NCI-H128 (cell line): ENCODE measurements around the gene VCAN.
"Not testable (repeated sequence)": the region's sequence is repeated elsewhere in the genome, so short reads cannot be mapped to it uniquely, and the experiment has no call there.

ENCODE experiments used
- DNase-seq: peaks from one replicate; lab custom pipeline; 2025; ENCODE audit not compliant: unreplicated experiment; lab: John Stamatoyannopoulos, UW

VCAN gene

GRCh38 chr5:83471405-83472212, at the start of gene VCAN:
Gene VCAN, plus strand, starts transcription at chr5:83471744. Its CDS starts 11,775 bp downstream, at chr5:83483519.
- DNase-seq: no peak

- DNase-seq: no peak
Measured at GRCh38 chr5:83422284-83422683, 49.3 kb upstream of the VCAN start.

- DNase-seq: no peak
Measured at GRCh38 chr5:83426855-83427254, 44.7 kb upstream of the VCAN start.

GRCh38 chr5:83428126-83428525, 43.4 kb upstream of the VCAN start:
- no peak for DNase-seq

- no peak for DNase-seq
Measured at GRCh38 chr5:83428890-83429289, 42.7 kb upstream of the VCAN start.

GRCh38 chr5:83430130-83431010, 41.2 kb upstream of the VCAN start:
- DNase-seq: no peak

- DNase-seq: no peak
Measured at GRCh38 chr5:83433891-83434290, 37.7 kb upstream of the VCAN start.

GRCh38 chr5:83434946-83435345, 36.6 kb upstream of the VCAN start:
- DNase-seq: no peak

- DNase-seq: no peak
Measured at GRCh38 chr5:83436276-83436675, 35.3 kb upstream of the VCAN start.

GRCh38 chr5:83437697-83438096, 33.8 kb upstream of the VCAN start:
- DNase-seq: not testable (repeated sequence)

GRCh38 chr5:83440826-83441225, 30.7 kb upstream of the VCAN start:
- DNase-seq: no peak

GRCh38 chr5:83441747-83442146, 29.8 kb upstream of the VCAN start:
- DNase-seq: no peak

GRCh38 chr5:83443534-83443933, 28.0 kb upstream of the VCAN start:
- DNase-seq: no peak

GRCh38 chr5:83444445-83444844, 27.1 kb upstream of the VCAN start:
- DNase-seq: no peak

GRCh38 chr5:83446253-83446947, 25.1 kb upstream of the VCAN start:
- no peak for DNase-seq

- DNase-seq: no peak
Measured at GRCh38 chr5:83447533-83447932, 24.0 kb upstream of the VCAN start.

GRCh38 chr5:83450183-83450966, 21.2 kb upstream of the VCAN start:
- DNase-seq: no peak

- DNase-seq: no peak
Measured at GRCh38 chr5:83450967-83451248, 20.6 kb upstream of the VCAN start.

- DNase-seq: no peak
Measured at GRCh38 chr5:83451955-83452354, 19.6 kb upstream of the VCAN start.

GRCh38 chr5:83453937-83454336, 17.6 kb upstream of the VCAN start:
- DNase-seq: no peak

GRCh38 chr5:83464261-83464660, 7.3 kb upstream of the VCAN start:
- no peak for DNase-seq
